Measurements from ENCODE around the gene SLC25A14. TPM values are rescaled to one million over a fixed set of nuclear protein-coding genes. Genes with fewer than 3 reads are reported as not detected.

Gene SLC25A14
- total RNA-seq, 4 donors from 2014 or later: 7.8 to 12.9 (median 8.4) TPM

GRCh38 chrX:130401415-130402207 is 61.9 kb downstream of the SLC25A14 start, which contains the start of gene RBMX2:
RBMX2 (plus strand) TSS chrX:130401987; CDS start chrX:130402033, 46 bp downstream.
- H3K4me1 ChIP-seq: peaks cover 0 to 26% (median 0%) of the 10 kb centered on the region in 3 donors
- 0 to 33% methylated on average over 1 to 3 of the region's 47 CpGs for WGBS, 2 donors (ENCODE audit: low coverage in 1 of 2)
- peaks cover 0 to 15% of the 10 kb centered on the region in 2 donors for H3K36me3 ChIP-seq
- peak within 1 kb of the TSS; percentile 67 to 70 for H3K4me3 ChIP-seq
- H3K9me3 ChIP-seq: no peaks in the 10 kb centered on the region
- ATAC-seq: peak; percentile 93
- H3K27ac ChIP-seq: peak within 1 kb of the TSS; percentile 36 to 85 (median 84)
- no peaks in the 10 kb centered on the region for H3K27me3 ChIP-seq
- TF ChIP-seq CTCF (IDR thresholded peaks at IDR 0.05) (no peak), POLR2A (IDR thresholded peaks at IDR 0.05) (peak; percentile 56 to 60), POLR2AphosphoS5 (IDR thresholded peaks at IDR 0.05) (peak; percentile 81)

- peak; percentile 46 for ATAC-seq
- no peaks in the 10 kb centered on the region for H3K9me3 ChIP-seq
- peak overlapping the region; percentile 36 to 85 (median 84) for H3K27ac ChIP-seq
- H3K4me1 ChIP-seq: peaks cover 0 to 26% (median 0%) of the 10 kb centered on the region in 3 donors
- WGBS, 2 donors (ENCODE audit: low coverage in 1 of 2): 2 to 15% methylated on average over 6 to 10 of the region's 13 CpGs
- peaks cover 0 to 15% of the 10 kb centered on the region in 2 donors for H3K36me3 ChIP-seq
- TF ChIP-seq EP300 (IDR thresholded peaks at IDR 0.05) (no peak), POLR2AphosphoS5 (IDR thresholded peaks at IDR 0.05) (no peak), CTCF (IDR thresholded peaks at IDR 0.05) (no peak), POLR2A (IDR thresholded peaks at IDR 0.05) (no peak)
- H3K4me3 ChIP-seq: peak overlapping the region; percentile 67 to 70
- no peaks in the 10 kb centered on the region for H3K27me3 ChIP-seq
Observed at GRCh38 chrX:130402208-130402684, 62.5 kb downstream of the SLC25A14 start.

DNA sequence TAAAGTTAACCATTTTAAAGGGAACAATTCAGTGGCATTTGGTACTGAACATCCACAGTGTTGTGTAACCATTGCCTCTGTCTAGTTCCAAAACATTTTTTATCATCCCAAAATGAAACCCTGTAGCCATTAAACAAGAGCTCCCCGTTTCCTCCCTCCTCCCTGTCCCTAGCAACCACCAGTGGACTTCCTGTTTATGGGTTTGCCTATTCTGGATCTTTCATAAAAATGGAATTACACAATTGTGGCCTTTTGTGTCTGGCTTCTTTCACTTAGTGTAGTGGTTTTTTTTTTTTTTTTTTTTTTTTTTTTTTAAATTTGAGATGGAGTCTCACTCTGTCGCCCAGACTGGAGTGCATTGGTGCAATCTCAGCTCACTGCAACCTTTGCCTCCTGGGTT is 73.7 kb downstream of the SLC25A14 start:
- Histone ChIP-seq H3K9me3 (no peaks in the 10 kb centered on the region), H3K4me3 (no peak overlapping the region), H3K36me3 (peaks cover 0 to 58% of the 10 kb centered on the region in 2 donors), H3K27me3 (no peaks in the 10 kb centered on the region), H3K27ac (no peak overlapping the region), H3K4me1 (no peaks in the 10 kb centered on the region)
- TF ChIP-seq POLR2AphosphoS5 (IDR thresholded peaks at IDR 0.05) (no peak), EP300 (IDR thresholded peaks at IDR 0.05) (no peak), CTCF (IDR thresholded peaks at IDR 0.05) (no peak), POLR2A (IDR thresholded peaks at IDR 0.05) (no peak)
- WGBS, 2 donors (ENCODE audit: low coverage in 1 of 2): 50 to 64% methylated on average over 2 of the region's 2 CpGs
- ATAC-seq: peak; percentile 61

- Histone ChIP-seq H3K4me3 (no peak overlapping the region), H3K4me1 (no peaks in the 10 kb centered on the region), H3K27me3 (no peaks in the 10 kb centered on the region), H3K36me3 (peaks cover 0 to 49% of the 10 kb centered on the region in 2 donors), H3K27ac (no peak overlapping the region), H3K9me3 (no peaks in the 10 kb centered on the region)
- TF ChIP-seq EP300 (IDR thresholded peaks at IDR 0.05) (no peak), POLR2A (IDR thresholded peaks at IDR 0.05) (no peak), CTCF (IDR thresholded peaks at IDR 0.05) (no peak), POLR2AphosphoS5 (IDR thresholded peaks at IDR 0.05) (no peak)
- no peak for ATAC-seq
- 88 to 93% methylated on average over 3 of the region's 5 CpGs for WGBS, 2 donors (ENCODE audit: low coverage in 1 of 2)
Observed at GRCh38 chrX:130414800-130415199, 75.1 kb downstream of the SLC25A14 start.

Measured in gastroesophageal sphincter (tissue), 4 donors.